ENCODE data around the gene SLC26A1. TPM values are rescaled to one million over a fixed set of nuclear protein-coding genes. Genes with fewer than 3 reads are reported as not detected.

SLC26A1 gene
- total RNA-seq, 4 donors from 2014 or later, result 0.20 to 0.30 (median 0.21) TPM; not detected in 1

GRCh38 chr4:1017211-1017610 lies 24.0 kb upstream of the SLC26A1 start:
- DNase-seq (ENCODE audit: low spot score in 2 of 2), result no peak
- peaks cover 0 to 76% (median 29%) of the 10 kb centered on the region in 4 donors for H3K4me1 ChIP-seq
- H3K27me3 ChIP-seq, result no peaks in the 10 kb centered on the region
- TF ChIP-seq CTCF (IDR thresholded peaks at IDR 0.05) (no peak), POLR2A (IDR thresholded peaks at IDR 0.05) (no peak), EP300 (IDR thresholded peaks at IDR 0.05) (no peak)
- no peak overlapping the region for H3K27ac ChIP-seq
- H3K4me3 ChIP-seq, result no peak overlapping the region
- H3K36me3 ChIP-seq, result peaks cover 0 to 3% (median 0%) of the 10 kb centered on the region in 3 donors
- no peaks in the 10 kb centered on the region for H3K9me3 ChIP-seq
- 88 to 89% methylated on average over 15 to 16 of the region's 16 CpGs for WGBS, 2 donors

- H3K4me1 ChIP-seq, result peaks cover 0 to 83% (median 32%) of the 10 kb centered on the region in 4 donors
- no peak overlapping the region for H3K4me3 ChIP-seq
- TF ChIP-seq CTCF (IDR thresholded peaks at IDR 0.05), result no peak
- no peak for TF ChIP-seq POLR2A (IDR thresholded peaks at IDR 0.05)
- no peak for TF ChIP-seq EP300 (IDR thresholded peaks at IDR 0.05)
- no peaks in the 10 kb centered on the region for H3K36me3 ChIP-seq
- DNase-seq (ENCODE audit: low spot score in 2 of 2), result no peak
- no peaks in the 10 kb centered on the region for H3K27me3 ChIP-seq
- H3K27ac ChIP-seq, result no peak overlapping the region
- 74 to 80% methylated on average over 4 to 10 of the region's 10 CpGs for WGBS, 2 donors
- H3K9me3 ChIP-seq, result no peaks in the 10 kb centered on the region
Measured at GRCh38 chr4:1015746-1016145, 22.5 kb upstream of the SLC26A1 start.

- no peak overlapping the region for H3K4me3 ChIP-seq
- TF ChIP-seq CTCF (IDR thresholded peaks at IDR 0.05) (peak in 1 of 5 experiments; percentile 13), POLR2A (IDR thresholded peaks at IDR 0.05) (no peak)
- no peaks in the 10 kb centered on the region for H3K27me3 ChIP-seq
- H3K9me3 ChIP-seq, result no peaks in the 10 kb centered on the region
- 30 to 78% methylated on average over 4 to 5 of the region's 8 CpGs for WGBS, 2 donors
- peak overlapping the region in 2 of 4 donors; percentile 10 to 47 for H3K27ac ChIP-seq
- DNase-seq (ENCODE audit: low spot score in 2 of 2), result no peak
- no peaks in the 10 kb centered on the region for H3K36me3 ChIP-seq
- peaks cover 0 to 88% (median 37%) of the 10 kb centered on the region in 4 donors for H3K4me1 ChIP-seq
Measured at GRCh38 chr4:1015179-1015578, 22.0 kb upstream of the SLC26A1 start.

GRCh38 chr4:1014291-1015167 lies 21.3 kb upstream of the SLC26A1 start:
- DNase-seq (ENCODE audit: low spot score in 2 of 2), result no peak
- Histone ChIP-seq H3K27ac (peak overlapping the region in 2 of 4 donors; percentile 34 to 47), H3K4me1 (peaks cover 0 to 90% (median 42%) of the 10 kb centered on the region in 4 donors), H3K27me3 (no peaks in the 10 kb centered on the region), H3K9me3 (no peaks in the 10 kb centered on the region), H3K4me3 (no peak overlapping the region), H3K36me3 (no peaks in the 10 kb centered on the region)
- TF ChIP-seq CTCF (IDR thresholded peaks at IDR 0.05) (no peak), EP300 (IDR thresholded peaks at IDR 0.05) (peak in 1 of 2 donors; percentile 64), POLR2A (IDR thresholded peaks at IDR 0.05) (no peak)
- 54 to 57% methylated on average over 31 to 34 of the region's 36 CpGs for WGBS, 2 donors

All from tibial nerve (tissue), 4 donors.